Ishikawa (cell line): Measurements from ENCODE around the gene ATF7IP2.

Experiments used
- CEBPB ChIP-seq: IDR thresholded peaks from 2 replicates; pipeline ENCODE4 v1.6.1; 2012
- CREB1 ChIP-seq: IDR thresholded peaks from 2 replicates; pipeline ENCODE4 v1.6.1; 2012; ENCODE audit warnings: low read depth
- EGR1 ChIP-seq: IDR thresholded peaks from 2 replicates; pipeline ENCODE4 v1.6.1; 2012
- EP300 ChIP-seq: IDR thresholded peaks from 2 replicates; pipeline ENCODE4 v1.6.1; 2012; ENCODE audit warnings: borderline replicate concordance
- FOXM1 ChIP-seq: IDR thresholded peaks from 2 replicates; pipeline ENCODE4 v1.6.1; 2012; ENCODE audit warnings: low read depth, borderline replicate concordance
- MAX ChIP-seq: IDR thresholded peaks from 2 replicates; pipeline ENCODE4 v1.6.1; 2012
- NFIC ChIP-seq: IDR thresholded peaks from 2 replicates; pipeline ENCODE4 v1.6.1; 2012
- RAD21 ChIP-seq: IDR thresholded peaks from 2 replicates; pipeline ENCODE4 v1.6.1; 2012; ENCODE audit warnings: low read depth
- REST ChIP-seq: IDR thresholded peaks from 2 replicates; pipeline ENCODE4 v1.6.1; 2012; ENCODE audit warnings: low read depth, mild to moderate bottlenecking
- TAF1 ChIP-seq: IDR thresholded peaks from 2 replicates; pipeline ENCODE4 v1.6.1; 2012; ENCODE audit warnings: low read depth, mild to moderate bottlenecking
- TCF12 ChIP-seq: IDR thresholded peaks from 2 replicates; pipeline ENCODE4 v1.6.1; 2012; ENCODE audit warnings: low read depth
- TEAD4 ChIP-seq: IDR thresholded peaks from 2 replicates; pipeline ENCODE4 v1.6.1; 2012
- USF1 ChIP-seq: IDR thresholded peaks from 2 replicates; pipeline ENCODE4 v1.6.1; 2012
- YY1 ChIP-seq: IDR thresholded peaks from 2 replicates; pipeline ENCODE4 v1.6.1; 2012; ENCODE audit warnings: low read depth
- ZBTB7A ChIP-seq: IDR thresholded peaks from 2 replicates; pipeline ENCODE4 v1.6.1; 2012; ENCODE audit warnings: low read depth

ATF7IP2 gene

GRCh38 chr16:10530685-10531084 lies 144.8 kb downstream of the ATF7IP2 start:
- TF ChIP-seq RAD21 (no peak), EGR1 (no peak), NFIC (no peak), YY1 (no peak), MAX (no peak), EP300 (no peak), CREB1 (no peak), FOXM1 (no peak), TAF1 (no peak), CEBPB (no peak), ZBTB7A (no peak), REST (no peak), TCF12 (no peak), TEAD4 (no peak), USF1 (no peak)

GRCh38 chr16:10531582-10531981 lies 145.7 kb downstream of the ATF7IP2 start:
- TF ChIP-seq TCF12 (no peak), REST (no peak), FOXM1 (no peak), CREB1 (no peak), RAD21 (no peak), TAF1 (no peak), ZBTB7A (no peak), CEBPB (no peak), YY1 (no peak), MAX (no peak), NFIC (no peak), EGR1 (no peak), EP300 (no peak), USF1 (no peak), TEAD4 (no peak)
